IMR-90 (cell line): ENCODE measurements around the gene KRCC1.
"Not testable (repeated sequence)": the region's sequence is repeated elsewhere in the genome, so short reads cannot be mapped to it uniquely, and the experiment has no call there.

Experiments
- CTCF ChIP-seq: conservative IDR thresholded peaks from 2 replicates; pipeline ENCODE4 v1.5.1; 2012; ENCODE audit warnings: mild to moderate bottlenecking, low read depth, low read length, improper control_type of control experiment
- MAFK ChIP-seq: IDR thresholded peaks from 2 replicates; pipeline ENCODE4 v1.6.1; 2012; ENCODE audit warnings: low read depth, low read length, improper control_type of control experiment
- POLR2A ChIP-seq: IDR thresholded peaks from 2 replicates; pipeline ENCODE4 v1.6.1; 2012; ENCODE audit warnings: mild to moderate bottlenecking, low read depth, low read length
- SMC3 ChIP-seq: fragments of 150-350 bp; IDR thresholded peaks from 2 replicates; pipeline ENCODE4 v1.6.1; 2016; ENCODE audit warnings: low read depth, mild to moderate bottlenecking, antibody characterized with exemption, low read length, moderate library complexity

GRCh38 chr2:87981182-87981581 is 74.4 kb downstream of the KRCC1 start:
- TF ChIP-seq CTCF, POLR2A, SMC3, MAFK: not testable (repeated sequence)
